ENCODE data around the gene STAB1.

Gene STAB1, protein sequence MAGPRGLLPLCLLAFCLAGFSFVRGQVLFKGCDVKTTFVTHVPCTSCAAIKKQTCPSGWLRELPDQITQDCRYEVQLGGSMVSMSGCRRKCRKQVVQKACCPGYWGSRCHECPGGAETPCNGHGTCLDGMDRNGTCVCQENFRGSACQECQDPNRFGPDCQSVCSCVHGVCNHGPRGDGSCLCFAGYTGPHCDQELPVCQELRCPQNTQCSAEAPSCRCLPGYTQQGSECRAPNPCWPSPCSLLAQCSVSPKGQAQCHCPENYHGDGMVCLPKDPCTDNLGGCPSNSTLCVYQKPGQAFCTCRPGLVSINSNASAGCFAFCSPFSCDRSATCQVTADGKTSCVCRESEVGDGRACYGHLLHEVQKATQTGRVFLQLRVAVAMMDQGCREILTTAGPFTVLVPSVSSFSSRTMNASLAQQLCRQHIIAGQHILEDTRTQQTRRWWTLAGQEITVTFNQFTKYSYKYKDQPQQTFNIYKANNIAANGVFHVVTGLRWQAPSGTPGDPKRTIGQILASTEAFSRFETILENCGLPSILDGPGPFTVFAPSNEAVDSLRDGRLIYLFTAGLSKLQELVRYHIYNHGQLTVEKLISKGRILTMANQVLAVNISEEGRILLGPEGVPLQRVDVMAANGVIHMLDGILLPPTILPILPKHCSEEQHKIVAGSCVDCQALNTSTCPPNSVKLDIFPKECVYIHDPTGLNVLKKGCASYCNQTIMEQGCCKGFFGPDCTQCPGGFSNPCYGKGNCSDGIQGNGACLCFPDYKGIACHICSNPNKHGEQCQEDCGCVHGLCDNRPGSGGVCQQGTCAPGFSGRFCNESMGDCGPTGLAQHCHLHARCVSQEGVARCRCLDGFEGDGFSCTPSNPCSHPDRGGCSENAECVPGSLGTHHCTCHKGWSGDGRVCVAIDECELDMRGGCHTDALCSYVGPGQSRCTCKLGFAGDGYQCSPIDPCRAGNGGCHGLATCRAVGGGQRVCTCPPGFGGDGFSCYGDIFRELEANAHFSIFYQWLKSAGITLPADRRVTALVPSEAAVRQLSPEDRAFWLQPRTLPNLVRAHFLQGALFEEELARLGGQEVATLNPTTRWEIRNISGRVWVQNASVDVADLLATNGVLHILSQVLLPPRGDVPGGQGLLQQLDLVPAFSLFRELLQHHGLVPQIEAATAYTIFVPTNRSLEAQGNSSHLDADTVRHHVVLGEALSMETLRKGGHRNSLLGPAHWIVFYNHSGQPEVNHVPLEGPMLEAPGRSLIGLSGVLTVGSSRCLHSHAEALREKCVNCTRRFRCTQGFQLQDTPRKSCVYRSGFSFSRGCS (N-terminal part only)

DNA sequence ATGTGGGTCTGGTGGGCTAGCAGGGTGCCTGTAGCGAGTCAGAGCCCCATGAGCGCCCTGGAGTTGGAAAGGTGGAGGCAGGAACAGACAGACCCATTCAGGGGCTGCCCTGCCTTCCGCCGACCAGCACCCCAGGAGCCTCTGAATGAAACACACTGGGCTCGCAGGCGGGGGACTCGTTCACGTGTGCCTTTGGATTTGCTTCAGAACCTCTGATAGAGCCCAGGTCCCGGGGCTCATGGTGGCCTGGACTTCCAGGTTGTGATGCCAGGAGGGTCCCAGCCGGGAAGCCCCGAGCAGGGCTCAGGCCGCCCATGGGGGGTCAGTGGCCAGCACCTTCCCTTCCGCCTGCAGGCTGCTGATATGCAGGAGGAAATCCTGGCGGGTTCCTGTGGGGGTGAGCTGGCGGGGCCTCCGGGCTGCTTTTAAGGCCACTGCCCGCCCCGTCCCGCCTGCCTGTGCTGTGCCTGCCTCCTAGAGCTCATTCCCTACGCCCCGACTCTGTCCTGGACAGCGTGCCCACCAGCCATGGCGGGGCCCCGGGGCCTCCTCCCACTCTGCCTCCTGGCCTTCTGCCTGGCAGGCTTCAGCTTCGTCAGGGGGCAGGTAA is at the start of gene STAB1:
STAB1 (plus strand) TSS at position 453 of the 610 bp plus-strand sequence; CDS start at position 529, 76 bp downstream.
- DNase-seq = no peak

DNA sequence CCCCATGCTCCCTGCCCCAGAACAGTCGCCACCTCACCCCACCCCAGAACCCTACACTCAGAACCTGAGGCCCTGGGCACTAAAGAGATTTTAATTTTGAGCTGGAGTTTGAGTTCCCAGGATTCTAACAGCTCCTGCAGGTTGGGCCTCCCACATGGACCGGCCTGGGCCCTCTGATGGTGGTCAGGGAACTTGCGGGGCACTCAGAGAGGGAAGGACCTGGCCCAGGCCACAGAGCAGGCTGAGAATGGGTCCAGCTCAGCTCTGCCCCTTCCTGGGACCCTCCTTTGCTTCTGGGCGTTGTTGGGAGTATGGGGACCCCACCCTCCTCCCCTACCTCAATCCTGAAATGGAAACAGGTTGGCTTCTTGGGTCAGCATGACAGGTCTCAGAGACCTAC is 49.1 kb upstream of the STAB1 start:
- no peak for DNase-seq

DNA sequence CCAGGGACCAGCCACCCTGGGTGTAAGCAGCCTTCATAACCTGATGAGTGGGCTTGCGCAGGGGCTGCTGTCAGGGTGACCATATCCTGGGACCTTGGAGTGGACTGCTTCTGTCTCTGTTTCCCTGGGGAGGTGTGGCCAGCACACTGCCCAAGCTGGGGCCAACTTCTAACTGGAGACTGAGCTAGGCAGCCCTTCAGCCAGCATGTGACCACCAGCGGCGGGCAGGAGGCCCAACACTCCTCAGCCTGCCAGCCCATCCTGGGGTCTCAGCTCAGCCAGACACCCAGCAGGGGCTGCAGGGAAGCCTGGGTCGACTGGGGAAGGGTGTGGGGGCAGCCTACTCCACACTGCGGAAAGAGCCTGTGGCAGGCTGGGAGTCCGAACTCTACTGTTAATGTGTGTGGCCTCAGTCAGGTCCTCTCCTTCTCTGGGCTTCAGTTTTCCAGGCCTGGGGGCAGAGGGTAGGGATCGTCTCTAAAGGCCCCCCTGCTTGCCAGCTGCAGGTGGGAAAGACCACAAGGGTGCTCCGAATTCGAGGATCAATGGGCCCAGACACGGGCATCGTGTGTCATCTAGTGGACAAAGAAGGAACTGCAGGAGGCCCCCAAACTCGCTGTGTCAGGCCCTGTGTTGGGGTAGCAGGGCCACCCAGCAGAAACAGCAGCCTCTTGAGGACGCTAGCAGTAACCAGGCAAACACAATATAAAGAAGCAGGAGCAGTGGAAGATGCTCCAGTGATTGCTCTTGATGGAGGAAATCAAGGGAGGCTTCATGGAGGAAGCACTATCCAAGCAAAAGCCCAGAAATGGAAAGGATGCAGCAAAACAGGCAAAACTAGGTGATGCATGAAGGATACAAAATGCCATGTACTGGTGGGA is 48.3 kb upstream of the STAB1 start:
- DNase-seq = peak; percentile 76

DNA sequence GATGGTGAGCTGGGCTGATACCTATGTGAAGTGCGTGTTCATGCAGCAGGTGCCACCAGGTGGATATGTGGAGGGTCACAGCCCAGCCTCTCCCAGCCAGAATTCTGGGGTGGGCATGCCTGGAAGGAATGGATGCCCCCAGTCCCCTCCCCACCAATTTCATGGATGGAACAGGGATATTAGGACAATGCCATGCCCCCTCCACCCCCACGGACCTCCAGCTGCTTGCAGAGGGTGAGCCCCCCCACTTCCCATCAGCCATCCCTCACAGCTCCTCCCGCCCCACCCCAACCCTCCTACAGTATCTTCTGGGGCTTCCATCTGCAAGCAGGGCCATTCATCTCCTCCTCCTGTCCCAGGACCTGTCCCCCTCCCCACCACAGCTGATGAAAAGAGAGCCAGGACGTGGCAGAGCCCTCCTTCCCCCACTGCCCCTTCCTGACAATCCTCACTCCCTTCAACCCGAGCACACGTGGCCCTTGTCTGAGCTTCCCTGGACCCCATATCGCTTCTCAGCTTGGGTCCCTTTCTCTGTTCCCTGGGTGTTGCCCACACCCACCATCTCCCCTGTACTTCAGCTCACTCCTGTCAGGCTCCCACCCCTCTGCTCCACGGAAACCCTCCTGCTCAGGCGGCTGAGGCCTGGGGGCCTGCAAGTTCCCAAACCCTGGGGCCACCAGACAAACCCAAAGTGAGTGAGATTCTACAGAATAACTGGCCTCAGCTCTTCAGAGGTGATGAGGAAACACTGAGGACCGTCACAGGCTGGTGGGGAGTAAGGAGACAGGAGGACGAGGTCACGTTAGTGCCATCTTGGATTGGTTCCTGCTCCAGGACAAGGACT is 47.4 kb upstream of the STAB1 start:
- DNase-seq = no peak

DNA sequence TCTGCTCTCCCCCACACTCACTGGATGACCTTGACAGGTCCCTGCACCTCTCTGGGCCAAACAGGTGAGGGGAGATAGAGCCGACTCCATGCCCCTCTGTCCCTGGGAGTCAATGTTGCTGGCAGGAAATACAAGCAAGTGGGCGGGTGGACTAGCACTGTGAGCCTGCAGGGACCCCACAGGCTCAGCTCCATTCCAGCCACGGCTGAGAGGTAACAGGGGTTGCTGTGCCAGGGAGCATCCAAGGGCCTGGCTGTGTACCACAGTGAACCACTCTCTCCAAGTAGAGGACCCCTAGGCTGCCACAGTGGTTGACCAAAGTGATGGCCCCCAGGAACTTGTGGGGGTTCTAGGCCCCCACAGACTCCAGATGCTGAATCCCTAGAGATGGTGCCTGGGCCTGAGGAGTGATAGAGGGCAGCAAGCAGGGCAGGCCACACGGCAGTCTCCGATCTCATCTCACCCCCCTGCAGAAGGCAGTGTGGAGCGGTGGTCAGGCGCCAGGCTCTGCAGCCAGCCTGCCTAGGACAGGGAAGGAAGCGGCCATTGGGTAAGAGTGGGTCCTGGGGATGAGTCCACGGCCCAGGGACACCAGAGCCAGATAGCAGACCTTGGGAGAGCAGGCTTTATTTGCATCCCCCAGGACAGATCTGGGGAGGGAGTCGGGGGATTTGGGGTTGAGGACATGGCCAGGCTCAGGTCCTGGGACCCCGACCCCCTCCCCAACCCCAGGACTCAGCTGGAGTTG is 44.5 kb upstream of the STAB1 start:
- DNase-seq = no peak

DNA sequence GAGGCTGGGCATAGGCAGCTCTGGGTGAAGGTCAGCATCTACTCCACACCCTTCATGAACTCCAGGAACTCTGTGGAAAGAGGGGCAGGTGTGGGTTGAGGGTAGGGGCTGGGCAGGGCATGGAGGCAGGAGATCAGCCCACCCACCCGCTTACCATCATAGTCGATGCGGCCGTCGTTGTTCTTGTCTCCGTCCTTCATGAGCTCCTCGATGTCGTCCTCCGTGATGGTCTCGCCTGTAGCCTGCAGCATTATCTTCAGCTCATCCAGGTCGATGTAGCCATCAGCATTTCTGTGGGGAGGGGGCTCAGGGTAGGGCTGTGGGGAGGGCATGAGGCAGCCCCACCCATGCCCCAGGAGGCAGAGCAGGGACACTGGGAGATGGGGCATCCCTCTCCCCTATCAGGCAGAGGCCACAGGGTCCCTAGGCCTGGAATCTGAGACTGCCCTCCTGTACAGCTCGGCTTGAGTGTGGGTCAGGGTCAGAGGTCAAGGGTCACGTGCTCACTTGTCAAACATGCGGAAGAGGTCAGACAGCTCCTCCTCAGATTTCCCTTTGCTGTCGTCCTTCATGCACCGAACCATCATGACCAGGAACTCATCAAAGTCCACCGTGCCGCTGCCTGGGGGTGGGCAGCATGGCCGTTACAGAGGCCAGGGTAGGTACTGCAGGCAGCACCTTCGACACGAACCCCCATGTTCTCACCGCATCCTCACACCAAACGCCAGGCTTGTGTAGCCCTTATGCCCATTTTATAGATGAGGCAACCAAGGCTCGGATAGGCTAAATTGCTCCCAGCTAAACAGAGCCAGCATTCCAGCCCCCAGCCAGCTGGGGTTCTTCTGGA is 43.7 kb upstream of the STAB1 start:
- DNase-seq = no peak

DNA sequence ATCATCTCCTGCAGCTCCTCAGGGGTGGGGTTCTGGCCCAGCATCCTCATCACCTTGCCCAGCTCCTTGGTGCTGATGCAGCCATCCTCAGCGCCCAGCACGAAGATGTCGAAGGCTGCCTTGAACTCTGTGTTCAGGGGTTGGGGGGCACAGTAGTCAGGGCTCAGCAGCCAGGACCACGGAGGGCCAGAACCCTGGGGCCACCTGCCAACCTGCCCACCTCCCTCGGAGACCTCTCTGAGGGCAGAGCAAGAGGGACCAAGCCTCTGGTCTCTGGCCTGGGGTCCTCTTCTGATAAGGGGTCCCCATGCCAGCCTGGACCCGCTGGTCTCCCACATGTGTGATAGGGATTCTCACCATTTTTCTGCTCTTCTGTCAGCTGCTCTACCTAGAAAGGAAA is 43.0 kb upstream of the STAB1 start:
- no peak for DNase-seq

DNA sequence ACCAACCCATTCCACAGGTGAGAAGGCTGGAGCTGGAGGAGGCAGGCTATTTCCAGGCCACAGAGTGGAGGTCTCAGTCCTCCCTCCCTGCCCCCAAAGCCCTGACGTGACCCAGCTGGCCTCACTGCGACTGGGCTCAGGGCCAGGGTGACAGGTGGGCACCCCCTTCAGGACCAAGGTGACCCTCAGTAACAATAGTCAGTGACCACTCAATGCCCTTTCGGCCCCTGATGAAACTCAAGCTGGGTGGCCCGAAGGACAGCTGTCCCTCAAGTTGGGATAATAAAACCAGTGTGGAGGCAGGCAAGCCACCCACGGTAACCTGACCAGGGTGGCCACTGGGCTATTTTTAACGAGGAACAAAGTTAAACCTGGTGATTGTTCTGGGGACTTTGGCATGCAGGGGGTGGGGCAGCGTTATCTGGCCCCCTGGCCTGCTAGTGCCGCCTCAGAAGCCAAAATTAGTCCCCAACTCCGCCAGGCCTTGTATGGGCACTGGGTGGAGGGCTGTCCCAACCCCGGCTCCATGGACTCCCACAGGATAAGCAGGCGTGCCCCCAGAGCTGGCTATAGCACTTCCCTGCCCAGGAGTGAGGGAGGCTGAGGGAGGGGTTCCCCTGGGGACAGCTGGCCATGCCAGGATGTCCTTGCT is 42.4 kb upstream of the STAB1 start:
- DNase-seq = no peak

DNA sequence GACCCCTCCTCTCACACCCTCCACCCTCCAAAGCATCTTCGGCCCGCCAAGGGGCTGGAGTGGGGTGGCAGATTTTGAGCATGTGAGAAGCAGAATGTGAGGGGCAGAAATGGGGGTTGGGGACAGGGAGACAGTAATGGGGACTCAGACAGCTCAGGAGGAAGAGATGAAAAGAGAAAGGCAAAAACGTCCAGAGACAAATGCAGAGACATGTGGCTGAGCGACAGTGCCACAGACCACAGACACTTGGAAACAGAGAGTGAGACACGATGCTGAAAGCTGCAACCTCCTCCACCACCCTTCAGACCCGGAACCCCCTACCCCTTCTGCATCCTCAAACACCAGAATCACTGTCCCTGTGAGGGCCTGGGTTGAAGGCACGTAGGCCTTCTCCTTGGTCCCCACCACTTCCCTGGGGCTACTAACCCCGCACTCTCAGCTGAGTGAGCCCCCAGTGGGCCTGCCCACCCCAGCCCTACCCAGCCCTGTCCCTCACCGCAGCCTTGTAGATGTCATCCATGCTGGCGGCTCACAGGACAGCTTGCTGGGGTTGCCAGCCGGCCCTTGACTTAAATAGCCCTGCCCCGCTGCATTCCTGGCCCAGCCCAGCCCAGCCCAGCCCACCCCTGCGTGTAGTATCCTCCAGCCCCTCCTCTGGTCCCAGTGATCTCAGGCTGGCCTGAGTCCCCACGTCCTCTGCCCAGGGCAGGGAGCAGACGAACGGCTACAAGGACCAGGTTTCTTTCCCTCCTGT is 41.5 kb upstream of the STAB1 start, which contains the start of gene TNNC1:
TNNC1 (minus strand) TSS at position 546 of the 754 bp plus-strand sequence; CDS start at position 520, 26 bp downstream.
- DNase-seq = no peak

DNA sequence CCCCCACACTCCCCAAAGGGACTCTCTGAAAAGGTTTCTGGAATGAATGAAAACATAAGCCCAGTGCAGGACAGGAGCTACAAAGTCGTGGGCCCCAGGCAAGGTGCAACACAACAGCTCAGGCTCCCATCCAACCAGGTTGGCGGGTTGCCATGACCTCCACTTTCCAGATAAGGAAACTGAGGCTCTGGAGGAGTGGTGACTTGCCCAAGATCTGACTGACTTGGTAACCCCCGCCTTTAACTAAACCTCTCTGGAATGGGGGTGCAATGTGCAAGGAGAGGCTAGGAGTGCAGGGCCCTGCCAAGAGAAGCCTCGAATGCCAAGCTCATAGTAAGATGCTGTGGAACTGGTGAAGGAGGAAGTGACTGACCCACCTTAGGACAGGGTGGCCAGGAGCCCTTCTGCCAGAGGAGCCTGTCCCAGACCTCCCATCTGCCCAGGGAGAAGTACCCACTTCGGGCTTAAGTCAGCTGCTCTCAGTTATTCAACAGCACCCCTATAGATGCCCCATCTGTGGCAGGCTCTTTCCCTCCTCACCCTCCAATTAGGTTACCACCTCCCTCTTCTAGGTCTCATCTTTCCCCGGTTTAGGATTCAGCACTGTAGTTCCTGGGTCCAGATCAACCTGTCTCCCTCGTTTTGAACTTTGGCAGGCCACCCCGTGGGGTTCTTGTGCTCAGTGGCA is 40.7 kb upstream of the STAB1 start:
- no peak for DNase-seq

DNA sequence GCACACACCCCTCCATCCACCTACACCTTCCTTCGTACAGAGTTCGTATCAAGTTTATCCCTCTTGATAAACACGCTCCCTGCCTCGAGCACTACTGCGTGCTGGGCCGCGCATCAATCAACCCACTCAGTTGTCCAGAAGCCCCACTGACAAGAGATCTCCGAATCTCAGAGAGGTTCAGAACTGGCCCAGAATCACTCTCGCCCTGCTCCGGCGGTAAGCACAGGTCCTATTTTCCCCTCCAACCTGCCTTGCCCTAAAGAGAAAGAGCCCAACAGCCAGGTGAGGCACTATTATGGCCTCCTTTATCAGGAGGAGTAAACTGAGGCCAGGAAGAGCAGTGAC is 40.2 kb upstream of the STAB1 start:
- DNase-seq = no peak

DNA sequence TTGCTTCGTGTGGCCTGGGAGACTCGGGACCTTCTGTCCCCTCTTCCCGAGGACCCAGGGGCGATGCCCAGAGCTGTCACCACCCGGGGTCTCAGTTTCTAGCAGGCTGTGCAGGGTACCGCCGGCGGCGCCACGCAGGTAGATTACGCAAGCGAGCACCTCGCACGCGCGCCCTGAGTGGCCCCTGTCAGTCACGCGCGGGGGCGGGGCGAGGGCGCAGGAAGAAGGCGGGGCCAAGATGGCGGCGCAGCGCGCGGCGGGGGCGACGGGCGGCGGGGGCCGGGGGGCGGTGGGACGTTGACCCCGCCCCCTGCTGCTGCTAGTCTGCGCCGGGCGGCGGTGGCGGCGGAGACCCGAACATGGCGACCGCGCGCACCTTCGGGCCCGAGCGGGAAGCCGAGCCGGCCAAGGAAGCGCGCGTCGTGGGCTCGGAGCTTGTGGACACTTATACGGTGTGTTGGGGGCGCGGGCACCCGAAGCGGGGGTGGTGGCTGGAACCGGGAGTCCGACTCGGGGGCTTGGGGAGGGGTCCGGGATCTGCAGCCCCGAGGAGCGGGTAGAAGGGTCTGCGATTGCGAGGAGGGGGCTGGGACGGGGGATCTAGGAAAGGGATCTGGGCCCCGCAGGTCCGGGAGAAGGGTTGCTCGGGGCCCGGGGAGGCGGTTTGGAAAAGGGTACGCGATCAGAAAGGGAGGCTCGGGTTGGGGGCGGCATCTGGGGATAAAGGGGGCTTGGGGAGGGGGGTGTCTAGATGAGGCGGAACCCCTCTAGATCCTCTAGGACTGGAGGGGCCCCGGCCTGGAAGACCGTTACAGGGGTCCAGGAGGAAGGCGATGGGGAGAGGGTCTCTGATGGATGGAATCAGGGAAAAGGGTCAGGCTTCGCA is 39.6 kb upstream of the STAB1 start, which contains the start of gene NISCH:
NISCH (plus strand) TSS at position 322 of the 886 bp plus-strand sequence; CDS start at position 360, 38 bp downstream.
- peak; percentile 93 for DNase-seq

DNA sequence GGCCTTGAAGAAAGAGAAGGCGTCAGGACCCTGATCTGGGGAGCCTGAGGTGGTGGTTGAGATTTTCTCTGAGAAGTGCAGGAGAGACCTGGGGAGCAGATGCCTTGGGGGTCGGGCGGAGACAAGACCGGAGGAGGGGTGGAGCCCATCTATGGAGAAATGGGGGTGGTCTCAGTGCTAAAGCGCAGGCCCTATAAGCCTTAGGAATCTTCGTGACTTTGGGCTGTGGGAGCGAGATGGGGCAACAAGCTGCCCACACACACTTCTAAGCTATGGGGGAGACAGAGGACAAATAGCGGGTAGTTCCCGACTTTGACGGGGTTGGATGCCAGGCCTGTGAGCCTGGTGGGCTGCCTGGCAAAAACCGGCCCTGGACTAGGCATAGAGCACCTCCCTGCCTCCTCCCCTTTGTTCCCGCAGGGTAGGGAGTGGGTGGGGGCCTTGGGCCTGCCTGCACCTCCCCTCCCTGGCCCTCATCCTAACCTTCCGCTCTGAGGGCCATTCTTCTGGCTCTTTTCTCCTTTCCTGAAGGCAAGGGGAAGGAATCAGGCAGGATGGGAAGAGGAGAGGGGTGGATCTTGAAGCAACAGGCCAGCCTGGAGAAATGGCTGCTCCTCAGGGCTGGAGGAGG is 38.9 kb upstream of the STAB1 start:
- DNase-seq = no peak

DNA sequence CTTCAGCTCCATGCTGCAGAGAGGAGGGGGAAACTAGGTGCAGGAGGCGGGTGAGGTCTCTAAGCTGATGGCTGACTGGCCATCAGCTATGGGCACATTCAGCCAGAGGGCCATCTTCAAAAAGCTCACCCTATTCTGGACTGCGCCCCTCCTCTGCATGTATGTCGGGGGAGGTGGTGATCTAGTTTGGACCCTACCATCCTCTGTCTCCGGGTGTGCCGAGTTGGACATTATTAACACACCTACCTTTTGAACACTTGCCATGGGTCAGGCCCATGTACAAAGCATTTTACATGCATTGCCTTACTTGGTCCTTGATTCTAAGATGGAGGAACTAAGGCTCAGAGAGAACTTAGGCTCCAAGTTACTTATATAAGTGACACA is 38.3 kb upstream of the STAB1 start:
- DNase-seq = no peak

Data from CD4-positive, alpha-beta T cell treated with Interleukin-4 for 4 hours (primary cell).